ENCODE results near the gene KCNJ10. TPM values are rescaled to one million over a fixed set of nuclear protein-coding genes. Genes with fewer than 3 reads are reported as not detected.

KCNJ10 gene
- total RNA-seq, 1 donor from 2014 or later = not detected

GRCh38 chr1:160101717-160102522 lies 32.0 kb upstream of the KCNJ10 start:
- H3K9me3 ChIP-seq = no peaks in the 10 kb centered on the region
- DNase-seq (no peak), ATAC-seq (no peak)
- TF ChIP-seq CTCF (IDR thresholded peaks at IDR 0.05) = no peak
- H3K27ac ChIP-seq = peak overlapping the region; percentile 63
- intact Hi-C loops (cut with DNase I) = loop anchor here (5.0 kb wide), 1 partner anchor 190 kb away; no protein-coding TSS in a partner anchor
- H3K27me3 ChIP-seq = no peaks in the 10 kb centered on the region
- H3K4me3 ChIP-seq = no peak overlapping the region
- no peaks in the 10 kb centered on the region for H3K36me3 ChIP-seq
- peaks cover 19% of the 10 kb centered on the region for H3K4me1 ChIP-seq

GRCh38 chr1:160101037-160101716 lies 31.2 kb upstream of the KCNJ10 start:
- Histone ChIP-seq H3K36me3 (no peaks in the 10 kb centered on the region), H3K4me3 (no peak overlapping the region), H3K9me3 (no peaks in the 10 kb centered on the region), H3K27me3 (no peaks in the 10 kb centered on the region), H3K4me1 (peaks cover 26% of the 10 kb centered on the region), H3K27ac (peak overlapping the region; percentile 63)
- peak; percentile 64 for ATAC-seq
- peak; percentile 85 for TF ChIP-seq CTCF (IDR thresholded peaks at IDR 0.05)
- peak; percentile 89 for DNase-seq
- intact Hi-C loops (cut with DNase I) = loop anchor here (5.0 kb wide), 1 partner anchor 191 kb away; no protein-coding TSS in a partner anchor

- intact Hi-C loops (cut with DNase I) = loop anchor here (5.0 kb wide), 1 partner anchor 192 kb away; no protein-coding TSS in a partner anchor
- DNase-seq (peak; percentile 26), ATAC-seq (no peak)
- TF ChIP-seq CTCF (IDR thresholded peaks at IDR 0.05) = no peak
- Histone ChIP-seq H3K4me1 (peaks cover 28% of the 10 kb centered on the region), H3K27ac (peak overlapping the region; percentile 98), H3K36me3 (no peaks in the 10 kb centered on the region), H3K27me3 (no peaks in the 10 kb centered on the region), H3K9me3 (no peaks in the 10 kb centered on the region), H3K4me3 (no peak overlapping the region)
Measured at GRCh38 chr1:160099716-160100375, 29.9 kb upstream of the KCNJ10 start.

GRCh38 chr1:160098852-160099561 lies 29.0 kb upstream of the KCNJ10 start:
- intact Hi-C loops (cut with DNase I) = no loop called here
- no peaks in the 10 kb centered on the region for H3K27me3 ChIP-seq
- DNase-seq = peak; percentile 99
- peak overlapping the region; percentile 77 for H3K4me3 ChIP-seq
- peaks cover 7% of the 10 kb centered on the region for H3K36me3 ChIP-seq
- no peaks in the 10 kb centered on the region for H3K9me3 ChIP-seq
- TF ChIP-seq CTCF (IDR thresholded peaks at IDR 0.05) = no peak
- peaks cover 28% of the 10 kb centered on the region for H3K4me1 ChIP-seq
- ATAC-seq = peak; percentile 89
- H3K27ac ChIP-seq = peak overlapping the region; percentile 98
